C4-2B (cell line): ENCODE measurements around the gene ARHGAP42.

Experiments used
- CTCF ChIP-seq: fragments of 450-650 bp; conservative IDR thresholded peaks from 2 replicates; pipeline ENCODE4 v1.5.1; 2017; ENCODE audit warnings: mild to moderate bottlenecking
- ZFX ChIP-seq: fragments of 450-650 bp; IDR thresholded peaks from 2 replicates; pipeline ENCODE4 v1.6.1; 2017

- no peak for TF ChIP-seq CTCF
- no peak for TF ChIP-seq ZFX
Measured at GRCh38 chr11:100673063-100673462, 14.0 kb upstream of the ARHGAP42 start.
